ENCODE results near the gene OR13J1. TPM values are rescaled to one million over a fixed set of nuclear protein-coding genes. Genes with fewer than 3 reads are reported as not detected.
"Not testable (repeated sequence)": the region's sequence is repeated elsewhere in the genome, so short reads cannot be mapped to it uniquely, and the experiment has no call there.

The OR13J1 gene
- not detected for total RNA-seq
- not detected for polyA plus RNA-seq
- long read RNA-seq, donor 1, result 0 reads
- long read RNA-seq, donor 2, result 0 reads

- no peak within 1 kb of the TSS for H3K4me3 ChIP-seq (ENCODE audit: low read length in 2 of 2)
- no peak for DNase-seq
- no peaks in the 10 kb centered on the region for H3K36me3 ChIP-seq (ENCODE audit: control insufficient read depth in 1 of 2, insufficient read depth in 2 of 2, low read length in 1 of 2)
- ATAC-seq (ENCODE audit: low FRiP score), result no peak
- 89 to 92% methylated on average over 8 of the region's 8 CpGs for whole genome bisulfite sequencing, 2 donors
- H3K9me3 ChIP-seq (ENCODE audit: control insufficient read depth, low read length), result no peaks in the 10 kb centered on the region
- intact Hi-C loops (cut with DNase I), result loop anchor here in 1 of 2 donors (2.0 kb wide), 1 partner anchor 22 kb away; no protein-coding TSS in a partner anchor
- H3K27me3 ChIP-seq (ENCODE audit: control insufficient read depth in 1 of 2, insufficient read depth in 2 of 2, low read length in 1 of 2), result no peaks in the 10 kb centered on the region
- H3K4me1 ChIP-seq (ENCODE audit: control insufficient read depth in 1 of 2, insufficient read depth in 2 of 2, low read length in 2 of 2), result no peaks in the 10 kb centered on the region
- H3K27ac ChIP-seq (ENCODE audit: low read depth in 1 of 2, low read length in 2 of 2), result no peak within 1 kb of the TSS
Measured at GRCh38 chr9:35870351-35870923, at the start of gene OR13J1. Gene OR13J1, minus strand, starts transcription at chr9:35870401. Its CDS starts 0 bp downstream, at chr9:35870401.

- intact Hi-C loops (cut with DNase I), result no loop called here
- Histone ChIP-seq H3K36me3 (ENCODE audit: control insufficient read depth in 1 of 2, insufficient read depth in 2 of 2, low read length in 1 of 2) (no peaks in the 10 kb centered on the region), H3K27ac (ENCODE audit: low read depth in 1 of 2, low read length in 2 of 2) (no peak overlapping the region), H3K4me1 (ENCODE audit: control insufficient read depth in 1 of 2, insufficient read depth in 2 of 2, low read length in 2 of 2) (peaks cover 4 to 6% of the 10 kb centered on the region in 2 donors), H3K9me3 (ENCODE audit: control insufficient read depth, low read length) (no peaks in the 10 kb centered on the region), H3K27me3 (ENCODE audit: control insufficient read depth in 1 of 2, insufficient read depth in 2 of 2, low read length in 1 of 2) (no peaks in the 10 kb centered on the region), H3K4me3 (ENCODE audit: low read length in 2 of 2) (no peak overlapping the region)
- 88% methylated on average over 3 of the region's 3 CpGs for WGBS, 2 donors
- no peak for ATAC-seq (ENCODE audit: low FRiP score)
- no peak for DNase-seq
Measured at GRCh38 chr9:35919212-35920008, 49.2 kb upstream of the OR13J1 start.

DNA sequence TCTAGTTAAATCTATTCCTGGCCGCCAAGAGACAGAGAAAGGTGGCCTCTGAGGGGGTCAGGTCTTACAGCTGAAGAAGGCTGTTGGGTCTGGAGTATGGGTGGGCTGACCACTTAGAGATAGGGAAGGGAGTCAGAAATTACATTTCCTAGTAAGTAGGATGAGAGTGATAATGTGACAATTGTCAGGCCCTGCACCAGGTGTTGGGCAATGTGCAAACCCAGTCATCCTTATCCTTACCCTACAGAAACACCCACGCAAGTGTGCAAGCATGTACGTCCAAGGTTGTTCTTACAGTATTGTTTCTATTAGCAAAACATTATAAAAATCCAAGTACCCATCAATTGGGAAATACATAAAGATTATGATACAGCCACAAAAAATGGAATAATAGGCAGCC lies 48.6 kb upstream of the OR13J1 start:
- H3K36me3 ChIP-seq (ENCODE audit: control insufficient read depth in 1 of 2, insufficient read depth in 2 of 2, low read length in 1 of 2), result no peaks in the 10 kb centered on the region
- no peaks in the 10 kb centered on the region for H3K27me3 ChIP-seq (ENCODE audit: control insufficient read depth in 1 of 2, insufficient read depth in 2 of 2, low read length in 1 of 2)
- H3K4me1 ChIP-seq (ENCODE audit: control insufficient read depth in 1 of 2, insufficient read depth in 2 of 2, low read length in 2 of 2), result peaks cover 3 to 4% of the 10 kb centered on the region in 2 donors
- H3K4me3 ChIP-seq (ENCODE audit: low read length in 2 of 2), result no peak overlapping the region
- no peak for DNase-seq
- intact Hi-C loops (cut with DNase I), result no loop called here
- no peaks in the 10 kb centered on the region for H3K9me3 ChIP-seq (ENCODE audit: control insufficient read depth, low read length)
- H3K27ac ChIP-seq (ENCODE audit: low read depth in 1 of 2, low read length in 2 of 2), result peak overlapping the region in 1 of 2 donors; percentile 35
- 72 to 77% methylated on average over 3 of the region's 3 CpGs for WGBS, 2 donors
- ATAC-seq (ENCODE audit: low FRiP score), result no peak

DNA sequence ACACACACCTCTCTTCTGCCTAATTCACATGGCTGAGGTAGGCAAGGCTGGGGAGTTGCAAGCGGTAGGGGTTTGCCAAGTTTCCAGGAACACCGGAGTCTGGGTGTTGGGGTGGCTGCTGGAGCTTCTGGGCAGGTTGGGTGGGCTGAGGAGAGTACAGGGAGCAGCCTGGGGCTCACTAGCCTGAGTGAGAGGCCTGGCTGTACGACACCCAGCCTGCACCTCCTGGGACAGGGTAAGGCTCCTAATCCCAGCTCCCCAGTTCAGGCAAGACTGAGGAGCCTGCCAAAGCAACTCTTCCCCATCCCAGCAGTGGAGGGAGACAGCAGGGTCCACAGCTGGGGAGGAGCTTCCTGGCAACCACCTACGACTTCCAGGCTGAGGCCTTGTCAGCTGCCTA lies 47.1 kb upstream of the OR13J1 start:
- peaks cover 0 to 3% of the 10 kb centered on the region in 2 donors for H3K4me1 ChIP-seq (ENCODE audit: control insufficient read depth in 1 of 2, insufficient read depth in 2 of 2, low read length in 2 of 2)
- H3K4me3 ChIP-seq (ENCODE audit: low read length in 2 of 2), result no peak overlapping the region
- intact Hi-C loops (cut with DNase I), result no loop called here
- no peaks in the 10 kb centered on the region for H3K9me3 ChIP-seq (ENCODE audit: control insufficient read depth, low read length)
- H3K36me3 ChIP-seq (ENCODE audit: control insufficient read depth in 1 of 2, insufficient read depth in 2 of 2, low read length in 1 of 2), result no peaks in the 10 kb centered on the region
- 78 to 80% methylated on average over 4 of the region's 4 CpGs for WGBS, 2 donors
- H3K27ac ChIP-seq (ENCODE audit: low read depth in 1 of 2, low read length in 2 of 2), result peak overlapping the region in 1 of 2 donors; percentile 29
- DNase-seq (no peak), ATAC-seq (ENCODE audit: low FRiP score) (no peak)
- no peaks in the 10 kb centered on the region for H3K27me3 ChIP-seq (ENCODE audit: control insufficient read depth in 1 of 2, insufficient read depth in 2 of 2, low read length in 1 of 2)

DNA sequence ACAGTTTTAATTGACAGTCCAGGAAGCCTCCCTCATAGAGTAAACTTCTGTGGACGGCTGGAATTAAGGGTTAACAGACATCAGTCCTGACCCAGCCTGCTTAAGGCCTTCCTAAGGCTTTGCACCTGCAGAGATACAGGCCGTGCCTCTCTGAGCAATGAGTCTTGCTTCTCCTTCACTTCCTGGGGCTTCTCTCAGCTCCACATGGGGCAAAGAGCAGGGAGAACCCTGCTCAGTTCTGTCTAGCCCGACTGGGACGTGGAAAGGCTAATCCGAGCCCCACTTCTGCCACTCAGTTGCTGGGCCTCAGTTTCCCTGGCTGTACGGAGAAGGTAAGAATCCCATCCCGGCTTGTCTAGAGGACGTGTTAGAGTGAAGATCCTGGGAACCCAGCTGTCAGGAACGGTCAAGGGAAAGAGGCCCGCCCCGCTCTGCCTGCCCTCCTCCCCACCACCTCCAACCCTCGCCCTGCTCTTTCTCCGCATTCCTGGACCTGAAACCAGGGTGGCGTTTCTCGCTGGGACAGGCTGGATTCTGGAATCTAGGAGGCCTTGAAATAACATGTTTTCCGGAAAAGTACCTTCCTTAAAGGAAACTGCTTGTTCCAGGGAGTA lies 45.6 kb upstream of the OR13J1 start:
- H3K27me3 ChIP-seq (ENCODE audit: control insufficient read depth in 1 of 2, insufficient read depth in 2 of 2, low read length in 1 of 2), result no peaks in the 10 kb centered on the region
- intact Hi-C loops (cut with DNase I), result no loop called here
- H3K4me1 ChIP-seq (ENCODE audit: control insufficient read depth in 1 of 2, insufficient read depth in 2 of 2, low read length in 2 of 2), result peaks cover 0 to 3% of the 10 kb centered on the region in 2 donors
- H3K36me3 ChIP-seq (ENCODE audit: control insufficient read depth in 1 of 2, insufficient read depth in 2 of 2, low read length in 1 of 2), result no peaks in the 10 kb centered on the region
- 80 to 83% methylated on average over 16 of the region's 16 CpGs for WGBS, 2 donors
- no peak for ATAC-seq (ENCODE audit: low FRiP score)
- no peak overlapping the region for H3K4me3 ChIP-seq (ENCODE audit: low read length in 2 of 2)
- H3K9me3 ChIP-seq (ENCODE audit: control insufficient read depth, low read length), result no peaks in the 10 kb centered on the region
- peak overlapping the region in 1 of 2 donors; percentile 39 for H3K27ac ChIP-seq (ENCODE audit: low read depth in 1 of 2, low read length in 2 of 2)
- DNase-seq, result no peak

- Histone ChIP-seq H3K27ac (ENCODE audit: low read depth in 1 of 2, low read length in 2 of 2) (peak overlapping the region in 1 of 2 donors; percentile 84), H3K4me3 (ENCODE audit: low read length in 2 of 2) (no peak overlapping the region), H3K36me3 (ENCODE audit: control insufficient read depth in 1 of 2, insufficient read depth in 2 of 2, low read length in 1 of 2) (no peaks in the 10 kb centered on the region), H3K27me3 (ENCODE audit: control insufficient read depth in 1 of 2, insufficient read depth in 2 of 2, low read length in 1 of 2) (no peaks in the 10 kb centered on the region), H3K4me1 (ENCODE audit: control insufficient read depth in 1 of 2, insufficient read depth in 2 of 2, low read length in 2 of 2) (peaks cover 1 to 3% of the 10 kb centered on the region in 2 donors), H3K9me3 (ENCODE audit: control insufficient read depth, low read length) (no peaks in the 10 kb centered on the region)
- intact Hi-C loops (cut with DNase I), result no loop called here
- WGBS, 2 donors, result 20 to 23% methylated on average over 9 of the region's 9 CpGs
- peak; percentile 34 for ATAC-seq (ENCODE audit: low FRiP score)
- peak; percentile 73 to 79 for DNase-seq
Measured at GRCh38 chr9:35914301-35914807, 44.2 kb upstream of the OR13J1 start.

- H3K4me1 ChIP-seq (ENCODE audit: control insufficient read depth in 1 of 2, insufficient read depth in 2 of 2, low read length in 2 of 2); H3K4me3 ChIP-seq (ENCODE audit: low read length in 2 of 2); intact Hi-C loops (cut with DNase I); H3K9me3 ChIP-seq (ENCODE audit: control insufficient read depth, low read length); ATAC-seq (ENCODE audit: low FRiP score); H3K27ac ChIP-seq (ENCODE audit: low read depth in 1 of 2, low read length in 2 of 2); H3K27me3 ChIP-seq (ENCODE audit: control insufficient read depth in 1 of 2, insufficient read depth in 2 of 2, low read length in 1 of 2); H3K36me3 ChIP-seq (ENCODE audit: control insufficient read depth in 1 of 2, insufficient read depth in 2 of 2, low read length in 1 of 2); DNase-seq: not testable (repeated sequence)
Measured at GRCh38 chr9:35913429-35913828, 43.2 kb upstream of the OR13J1 start.

DNA sequence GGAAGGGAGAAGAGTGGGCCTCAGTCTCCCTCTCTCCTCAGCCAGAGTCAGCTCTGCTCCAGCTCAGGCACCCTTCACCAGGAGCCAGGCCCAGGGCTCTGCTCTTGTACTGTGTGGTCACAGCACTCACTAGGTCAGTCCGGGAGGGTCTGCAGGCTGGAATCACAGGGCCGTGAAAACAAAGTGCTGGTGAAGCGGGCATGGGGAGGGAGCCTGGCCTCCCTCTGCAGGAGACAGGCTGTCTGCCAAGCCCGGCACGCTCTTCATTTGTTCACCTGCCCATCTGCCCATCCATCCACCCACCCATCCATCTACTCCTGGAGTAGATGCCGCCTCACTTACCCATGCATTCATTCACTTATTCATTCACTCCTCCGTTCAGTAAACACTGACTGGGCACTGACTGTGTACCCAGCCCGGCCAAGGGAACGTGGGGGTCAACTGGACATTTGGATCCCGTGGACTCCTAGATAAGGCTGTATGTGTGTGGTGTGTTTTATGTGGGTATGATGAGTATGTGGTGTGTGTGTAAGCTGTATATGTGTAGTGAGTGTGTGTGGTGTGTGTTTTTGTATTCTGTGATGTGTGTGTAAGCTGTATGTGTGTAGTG lies 42.7 kb upstream of the OR13J1 start:
- 75 to 87% methylated on average over 10 of the region's 10 CpGs for WGBS, 2 donors
- H3K9me3 ChIP-seq (ENCODE audit: control insufficient read depth, low read length), result no peaks in the 10 kb centered on the region
- intact Hi-C loops (cut with DNase I), result no loop called here
- no peak for ATAC-seq (ENCODE audit: low FRiP score)
- no peak overlapping the region for H3K27ac ChIP-seq (ENCODE audit: low read depth in 1 of 2, low read length in 2 of 2)
- peaks cover 0 to 12% of the 10 kb centered on the region in 2 donors for H3K4me1 ChIP-seq (ENCODE audit: control insufficient read depth in 1 of 2, insufficient read depth in 2 of 2, low read length in 2 of 2)
- DNase-seq, result no peak
- no peaks in the 10 kb centered on the region for H3K36me3 ChIP-seq (ENCODE audit: control insufficient read depth in 1 of 2, insufficient read depth in 2 of 2, low read length in 1 of 2)
- no peak overlapping the region for H3K4me3 ChIP-seq (ENCODE audit: low read length in 2 of 2)
- H3K27me3 ChIP-seq (ENCODE audit: control insufficient read depth in 1 of 2, insufficient read depth in 2 of 2, low read length in 1 of 2), result no peaks in the 10 kb centered on the region
